Measurements from ENCODE around the gene NARF.
"Not testable (repeated sequence)": the region's sequence is repeated elsewhere in the genome, so short reads cannot be mapped to it uniquely, and the experiment has no call there.

DNA sequence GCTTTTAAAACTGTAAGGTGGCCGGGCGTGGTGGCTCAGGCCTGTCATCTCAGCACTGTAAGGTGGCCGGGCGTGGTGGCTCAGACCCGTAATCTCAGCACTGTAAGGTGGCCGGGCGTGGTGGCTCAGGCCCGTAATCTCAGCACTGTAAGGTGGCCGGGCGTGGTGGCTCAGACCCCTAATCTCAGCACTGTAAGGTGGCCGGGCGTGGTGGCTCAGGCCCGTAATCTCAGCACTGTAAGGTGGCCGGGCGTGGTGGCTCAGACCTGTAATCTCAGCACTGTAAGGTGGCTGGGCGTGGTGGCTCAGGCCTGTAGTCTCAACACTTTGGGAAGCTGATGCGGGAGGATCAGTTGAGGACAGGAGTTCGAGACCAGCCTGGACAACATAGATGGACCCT, 80.5 kb downstream of the NARF start:
- TF ChIP-seq EP300, POLR2A, POLR2AphosphoS5 (IDR thresholded peaks at IDR 0.05): not testable (repeated sequence)
- TF ChIP-seq, protein P1, sequence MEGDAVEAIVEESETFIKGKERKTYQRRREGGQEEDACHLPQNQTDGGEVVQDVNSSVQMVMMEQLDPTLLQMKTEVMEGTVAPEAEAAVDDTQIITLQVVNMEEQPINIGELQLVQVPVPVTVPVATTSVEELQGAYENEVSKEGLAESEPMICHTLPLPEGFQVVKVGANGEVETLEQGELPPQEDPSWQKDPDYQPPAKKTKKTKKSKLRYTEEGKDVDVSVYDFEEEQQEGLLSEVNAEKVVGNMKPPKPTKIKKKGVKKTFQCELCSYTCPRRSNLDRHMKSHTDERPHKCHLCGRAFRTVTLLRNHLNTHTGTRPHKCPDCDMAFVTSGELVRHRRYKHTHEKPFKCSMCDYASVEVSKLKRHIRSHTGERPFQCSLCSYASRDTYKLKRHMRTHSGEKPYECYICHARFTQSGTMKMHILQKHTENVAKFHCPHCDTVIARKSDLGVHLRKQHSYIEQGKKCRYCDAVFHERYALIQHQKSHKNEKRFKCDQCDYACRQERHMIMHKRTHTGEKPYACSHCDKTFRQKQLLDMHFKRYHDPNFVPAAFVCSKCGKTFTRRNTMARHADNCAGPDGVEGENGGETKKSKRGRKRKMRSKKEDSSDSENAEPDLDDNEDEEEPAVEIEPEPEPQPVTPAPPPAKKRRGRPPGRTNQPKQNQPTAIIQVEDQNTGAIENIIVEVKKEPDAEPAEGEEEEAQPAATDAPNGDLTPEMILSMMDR (IDR thresholded peaks at IDR 0.05): not testable (repeated sequence)
